ENCODE results near the gene EXD3. TPM values are rescaled to one million over a fixed set of nuclear protein-coding genes. Genes with fewer than 3 reads are reported as not detected.

EXD3 gene
- total and polyA plus RNA-seq, 2 of the 13 experiments (the other 11 are each of a cell fraction or from before 2014, with no cell fraction given), result 2.7 to 4.8 TPM

DNA sequence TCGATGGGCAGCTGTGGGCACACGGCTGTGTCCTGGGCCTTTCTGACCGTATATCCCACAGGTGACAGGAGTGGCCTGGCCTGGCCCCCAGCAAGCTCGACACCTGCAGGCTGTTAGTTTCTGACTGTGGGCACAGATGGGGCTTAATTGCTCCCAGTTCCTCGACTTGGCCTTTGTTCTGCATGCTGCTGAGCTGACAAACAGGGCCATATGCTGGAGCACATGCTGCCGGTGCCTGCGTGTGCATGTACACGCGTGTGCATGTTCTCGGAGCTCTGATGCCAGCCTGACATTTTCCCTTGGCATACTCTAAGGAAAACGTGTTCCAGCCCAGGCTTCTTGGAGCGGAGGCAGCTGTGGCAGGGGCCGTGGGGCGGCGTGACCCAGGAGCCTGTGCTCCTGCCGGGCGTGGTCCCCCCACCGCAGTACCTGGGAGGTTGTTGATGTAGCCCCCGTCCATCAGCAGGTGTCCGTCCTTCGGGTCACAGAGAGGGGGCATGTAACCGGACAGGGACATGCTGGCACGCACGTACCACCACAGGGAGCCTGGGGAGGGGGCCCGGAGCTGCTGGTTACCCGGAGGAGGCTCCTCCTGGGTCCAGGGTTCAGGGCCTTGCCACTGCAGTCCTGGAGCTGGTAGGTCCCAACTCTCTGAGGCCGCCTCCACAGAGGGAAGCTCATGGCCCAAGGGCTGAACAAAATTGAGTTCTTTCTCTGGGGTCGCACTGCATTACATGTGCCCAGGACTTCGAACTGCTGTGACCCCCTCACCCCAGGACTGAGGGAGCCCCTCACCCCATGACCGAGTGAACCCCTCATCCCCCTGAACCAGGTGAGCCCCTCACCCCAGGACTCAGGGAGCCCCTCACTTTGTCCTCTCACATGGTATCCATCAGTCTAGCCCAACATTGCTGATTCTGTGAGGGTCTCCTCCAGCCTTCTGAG lies 40.3 kb upstream of the EXD3 start (continued):
- TF ChIP-seq, protein P1, sequence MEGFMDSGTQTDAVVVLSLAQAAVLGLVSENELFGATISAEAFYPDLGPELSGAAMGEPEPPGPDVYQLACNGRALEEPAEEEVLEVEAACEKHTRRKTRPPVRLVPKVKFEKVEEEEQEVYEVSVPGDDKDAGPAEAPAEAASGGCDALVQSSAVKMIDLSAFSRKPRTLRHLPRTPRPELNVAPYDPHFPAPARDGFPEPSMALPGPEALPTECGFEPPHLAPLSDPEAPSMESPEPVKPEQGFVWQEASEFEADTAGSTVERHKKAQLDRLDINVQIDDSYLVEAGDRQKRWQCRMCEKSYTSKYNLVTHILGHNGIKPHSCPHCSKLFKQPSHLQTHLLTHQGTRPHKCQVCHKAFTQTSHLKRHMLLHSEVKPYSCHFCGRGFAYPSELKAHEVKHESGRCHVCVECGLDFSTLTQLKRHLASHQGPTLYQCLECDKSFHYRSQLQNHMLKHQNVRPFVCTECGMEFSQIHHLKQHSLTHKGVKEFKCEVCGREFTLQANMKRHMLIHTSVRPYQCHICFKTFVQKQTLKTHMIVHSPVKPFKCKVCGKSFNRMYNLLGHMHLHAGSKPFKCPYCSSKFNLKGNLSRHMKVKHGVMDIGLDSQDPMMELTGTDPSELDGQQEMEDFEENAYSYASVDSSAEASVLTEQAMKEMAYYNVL (CRISPR knock-in tag; IDR thresholded peaks at IDR 0.05; ENCODE audit: borderline replicate concordance), result peak; percentile 79; the same call in 1 of the 2 replicates
- peak; percentile 57 for TF ChIP-seq TBX2 (CRISPR knock-in tag; IDR thresholded peaks at IDR 0.05; ENCODE audit: borderline replicate concordance)
- TF ChIP-seq ZNF556 (CRISPR knock-in tag; IDR thresholded peaks at IDR 0.05; ENCODE audit: borderline replicate concordance), result peak; percentile 68; the same call in 1 of the 2 replicates
- 0 out of 2 replicates have a peak, but pooled peaks have one; percentile 39 for TF ChIP-seq HOXA7 (CRISPR knock-in tag; IDR thresholded peaks at IDR 0.05)
- 0 out of 2 replicates have a peak, but pooled peaks have one; percentile 23 for TF ChIP-seq ZNF546 (CRISPR knock-in tag; conservative IDR thresholded peaks at IDR 0.05)
- peak; percentile 68 for TF ChIP-seq HNF4A (CRISPR knock-in tag; IDR thresholded peaks at IDR 0.05)
- TF ChIP-seq SAP130 (CRISPR knock-in tag; IDR thresholded peaks at IDR 0.05; ENCODE audit: low read depth), result peak; percentile 81
- TF ChIP-seq SOX13 (IDR thresholded peaks at IDR 0.05), result no peak
- TF ChIP-seq SOX13 (CRISPR knock-in tag; conservative IDR thresholded peaks at IDR 0.05 in 1 of 2, IDR thresholded peaks at IDR 0.05 in 1 of 2), result peak in 1 of 2 experiments; percentile 38; a peak in 1 of 4 replicates
- TF ChIP-seq, protein P2, sequence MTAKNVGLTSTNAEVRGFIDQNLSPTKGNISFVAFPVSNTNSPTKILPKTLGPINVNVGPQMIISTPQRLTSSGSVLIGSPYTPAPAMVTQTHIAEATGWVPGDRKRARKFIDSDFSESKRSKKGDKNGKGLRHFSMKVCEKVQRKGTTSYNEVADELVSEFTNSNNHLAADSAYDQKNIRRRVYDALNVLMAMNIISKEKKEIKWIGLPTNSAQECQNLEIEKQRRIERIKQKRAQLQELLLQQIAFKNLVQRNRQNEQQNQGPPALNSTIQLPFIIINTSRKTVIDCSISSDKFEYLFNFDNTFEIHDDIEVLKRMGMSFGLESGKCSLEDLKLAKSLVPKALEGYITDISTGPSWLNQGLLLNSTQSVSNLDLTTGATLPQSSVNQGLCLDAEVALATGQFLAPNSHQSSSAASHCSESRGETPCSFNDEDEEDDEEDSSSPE (CRISPR knock-in tag; IDR thresholded peaks at IDR 0.05), result peak; percentile 42
- TF ChIP-seq TARDBP (CRISPR knock-in tag; IDR thresholded peaks at IDR 0.05), result peak; percentile 35; the same call in 1 of the 2 replicates
- 0 out of 2 replicates have a peak, but pooled peaks have one; percentile 12 for TF ChIP-seq IRF9 (CRISPR knock-in tag; IDR thresholded peaks at IDR 0.05; ENCODE audit: borderline replicate concordance)
- no peak for TF ChIP-seq EED (CRISPR knock-in tag; IDR thresholded peaks at IDR 0.05)
- 0 out of 2 replicates have a peak, but pooled peaks have one; percentile 9 for TF ChIP-seq ZNF572 (CRISPR knock-in tag; IDR thresholded peaks at IDR 0.05)
- TF ChIP-seq MED8 (CRISPR knock-in tag; IDR thresholded peaks at IDR 0.05; ENCODE audit: insufficient replicate concordance), result peak; percentile 51
- TF ChIP-seq SOX6 (IDR thresholded peaks at IDR 0.05), result no peak
- TF ChIP-seq SOX6 (CRISPR knock-in tag; IDR thresholded peaks at IDR 0.05), result peak; percentile 47
- TF ChIP-seq HNF1A (IDR thresholded peaks at IDR 0.05; ENCODE audit: low read depth), result no peak
- peak; percentile 41; the same call in 1 of the 2 replicates for TF ChIP-seq HNF1A (CRISPR knock-in tag; IDR thresholded peaks at IDR 0.05; ENCODE audit: borderline replicate concordance)
- peak; percentile 67; the same call in 1 of the 2 replicates for TF ChIP-seq ZNF792 (CRISPR knock-in tag; IDR thresholded peaks at IDR 0.05)
